Psoas muscle (tissue), 8 donors: ENCODE data around the gene KNSTRN. TPM values are rescaled to one million over a fixed set of nuclear protein-coding genes. Genes with fewer than 3 reads are reported as not detected.

Experiments
- ATAC-seq, 4 donors: fragments of 200-7000 bp; cut with Tn5 transposase; one replicate each; pipeline ENCODE4 v1.9.1; 2020; ENCODE audit warnings: moderate library complexity in 3 of 4, mild to moderate bottlenecking in 2 of 4
- DNase-seq, 2 donors: peaks; one replicate each; pipeline ENCODE4 v3.0.0-alpha.2; 2020
- H3K27ac ChIP-seq: fragments of 200-600 bp; one replicate; pipeline ENCODE4 v1.8.0; 2022
- H3K27me3 ChIP-seq, 3 donors: fragments of 200-600 bp in 1 of 3; one replicate each; pipeline versions ENCODE4 v1.6.1 to v1.8.0; 2013 to 2022; ENCODE audit warnings: low read length in 2 of 3, mild to moderate bottlenecking in 2 of 3, moderate library complexity in 1 of 3; ENCODE audit not compliant: insufficient read depth in 3 of 3
- H3K36me3 ChIP-seq, 2 donors: fragments of 200-600 bp in 1 of 2; one replicate each; pipeline versions ENCODE4 v1.6.1 to v1.8.0; 2013 to 2022; ENCODE audit warnings: low read depth in 1 of 2, mild to moderate bottlenecking in 1 of 2, moderate library complexity in 1 of 2; ENCODE audit not compliant: insufficient read depth in 1 of 2
- H3K4me1 ChIP-seq: fragments of 200-600 bp; one replicate; pipeline ENCODE4 v1.8.0; 2022
- H3K4me3 ChIP-seq: fragments of 200-600 bp; one replicate; pipeline ENCODE4 v1.8.0; 2022; ENCODE audit warnings: mild to moderate bottlenecking
- H3K9me3 ChIP-seq: fragments of 200-600 bp; one replicate; pipeline ENCODE4 v1.8.0; 2022
- WGBS, 3 donors: extraction: QIAGEN DNeasy Blood & Tissue Kit; methylation state at CpG; one replicate each; pipeline versions ENCODE4 v1.1.6 to v1.1.7; 2013; 5-methylcytosine and 5-hydroxymethylcytosine counted together
- intact Hi-C, 2 donors: fragments of 100-400 bp; cut with DNase I; formaldehyde crosslinking; loops; one replicate each; pipeline versions ENCODE4 v1.11.0 to v1.14.2; 2022
- polyA plus RNA-seq, 3 donors: library from polyadenylated mRNA; stranded (reverse); fragments of 200-250 nt; gene quantifications; one replicate each; pipeline ENCODE4 v1.2.3, GENCODE V29; 2013
- total RNA-seq, 4 donors: library from RNA; stranded (reverse); fragmentation: NEBNext Ultra II Directional in 2 of 4; extraction: Animal tissue kit (Norgen Biotek cat#: 25700) in 2 of 4; gene quantifications; one replicate each; pipeline versions ENCODE4 v1.2.1 to v1.2.4, GENCODE V29; 2021 to 2023
- TF ChIP-seq, protein P1 (sequence below): fragments of 200-600 bp; IDR thresholded peaks from one replicate; pipeline ENCODE4 v1.8.0; 2022; ENCODE audit warnings: antibody characterized with exemption
- donor health status: healthy with polysubstance abuse.
- donor health status: DM: no; HTN: no; CAD: no; lungs with moderate emphysema.
- donor health status: Bipolar disorder and iron deficiency.
- donor health status: healthy.
- donor health status: DM: yes; HTN: yes; CAD: no.
- donor health status: DM: no; HTN: no; CAD: no.
- donor health status: DM: no; HTN: no; CAD: no.
- donor health status: DM: yes; HTN: yes; CAD: no.

Gene KNSTRN
- total and polyA plus RNA-seq, 7 donors = 7.7 to 21.5 (median 14.5) TPM

DNA sequence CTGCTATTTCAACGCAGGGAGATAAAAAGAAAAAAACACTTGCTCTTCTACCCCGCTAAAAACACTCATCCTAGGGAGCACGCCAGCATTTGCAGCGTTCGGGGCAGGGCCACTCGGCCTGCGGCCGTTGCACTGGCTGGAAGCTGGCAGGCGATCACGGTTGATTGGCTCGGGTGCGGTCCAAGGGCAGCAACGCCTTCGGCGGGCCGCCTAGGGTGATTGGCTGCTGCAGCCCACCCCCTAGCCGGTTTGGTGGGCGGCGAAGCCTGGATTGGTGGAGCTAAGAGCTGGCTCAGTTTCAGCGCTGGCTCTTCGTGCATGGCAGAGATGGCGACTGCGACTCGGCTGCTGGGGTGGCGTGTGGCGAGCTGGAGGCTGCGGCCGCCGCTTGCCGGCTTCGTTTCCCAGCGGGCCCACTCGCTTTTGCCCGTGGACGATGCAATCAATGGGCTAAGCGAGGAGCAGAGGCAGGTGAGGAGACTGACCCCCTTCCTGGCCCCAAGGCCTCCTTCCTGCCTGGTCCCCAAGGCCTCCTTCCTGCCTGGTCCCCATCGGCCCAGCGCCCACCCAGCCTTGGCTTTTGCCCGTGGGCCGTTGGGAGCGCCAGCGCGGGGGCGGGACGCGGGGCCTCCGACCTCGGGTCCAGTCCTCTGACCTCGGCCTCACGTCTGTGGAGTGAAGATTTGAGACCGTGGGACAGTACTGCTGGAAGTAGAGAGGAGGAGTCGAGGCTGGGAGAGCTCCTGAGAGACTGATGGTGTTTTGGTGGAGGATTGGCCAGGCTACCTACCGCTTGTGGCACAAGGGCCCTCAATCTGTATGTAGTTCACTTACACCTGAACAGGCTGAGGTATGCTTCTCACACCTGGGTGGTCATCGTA, 23.2 kb downstream of the KNSTRN start, which contains the start of gene IVD:
Gene IVD, plus strand, starts transcription at position 295 of the 881 bp plus-strand sequence. Its CDS starts 33 bp downstream, at position 328.
- peaks cover 3 to 37% of the 10 kb centered on the region in 2 donors for H3K36me3 ChIP-seq
- intact Hi-C loops = no loop called here
- no peaks in the 10 kb centered on the region for H3K9me3 ChIP-seq
- H3K27ac ChIP-seq = peak within 1 kb of the TSS; percentile 80
- peaks cover 15% of the 10 kb centered on the region for H3K4me1 ChIP-seq
- H3K27me3 ChIP-seq = no peaks in the 10 kb centered on the region
- 1 to 2% (median 2%) methylated on average over 54 of the region's 54 CpGs for WGBS, 3 donors
- ATAC-seq (peak; percentile 99 to 100 (median 100)), DNase-seq (peak; percentile 97 to 98)
- TF ChIP-seq, protein P1, sequence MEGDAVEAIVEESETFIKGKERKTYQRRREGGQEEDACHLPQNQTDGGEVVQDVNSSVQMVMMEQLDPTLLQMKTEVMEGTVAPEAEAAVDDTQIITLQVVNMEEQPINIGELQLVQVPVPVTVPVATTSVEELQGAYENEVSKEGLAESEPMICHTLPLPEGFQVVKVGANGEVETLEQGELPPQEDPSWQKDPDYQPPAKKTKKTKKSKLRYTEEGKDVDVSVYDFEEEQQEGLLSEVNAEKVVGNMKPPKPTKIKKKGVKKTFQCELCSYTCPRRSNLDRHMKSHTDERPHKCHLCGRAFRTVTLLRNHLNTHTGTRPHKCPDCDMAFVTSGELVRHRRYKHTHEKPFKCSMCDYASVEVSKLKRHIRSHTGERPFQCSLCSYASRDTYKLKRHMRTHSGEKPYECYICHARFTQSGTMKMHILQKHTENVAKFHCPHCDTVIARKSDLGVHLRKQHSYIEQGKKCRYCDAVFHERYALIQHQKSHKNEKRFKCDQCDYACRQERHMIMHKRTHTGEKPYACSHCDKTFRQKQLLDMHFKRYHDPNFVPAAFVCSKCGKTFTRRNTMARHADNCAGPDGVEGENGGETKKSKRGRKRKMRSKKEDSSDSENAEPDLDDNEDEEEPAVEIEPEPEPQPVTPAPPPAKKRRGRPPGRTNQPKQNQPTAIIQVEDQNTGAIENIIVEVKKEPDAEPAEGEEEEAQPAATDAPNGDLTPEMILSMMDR = no peak
- peak within 1 kb of the TSS; percentile 89 for H3K4me3 ChIP-seq

- Histone ChIP-seq H3K4me3 (no peak overlapping the region), H3K27me3 (no peaks in the 10 kb centered on the region), H3K9me3 (no peaks in the 10 kb centered on the region), H3K36me3 (peaks cover 6 to 54% of the 10 kb centered on the region in 2 donors), H3K27ac (no peak overlapping the region), H3K4me1 (peaks cover 15% of the 10 kb centered on the region)
- TF ChIP-seq, protein P1 = no peak
- DNase-seq = no peak
- ATAC-seq = no peak
- intact Hi-C loops = no loop called here
- whole genome bisulfite sequencing, 3 donors = 71 to 77% (median 75%) methylated on average over 8 of the region's 8 CpGs
These were observed 24.9 kb downstream of the KNSTRN start for GRCh38 chr15:40407330-40407990.

DNA sequence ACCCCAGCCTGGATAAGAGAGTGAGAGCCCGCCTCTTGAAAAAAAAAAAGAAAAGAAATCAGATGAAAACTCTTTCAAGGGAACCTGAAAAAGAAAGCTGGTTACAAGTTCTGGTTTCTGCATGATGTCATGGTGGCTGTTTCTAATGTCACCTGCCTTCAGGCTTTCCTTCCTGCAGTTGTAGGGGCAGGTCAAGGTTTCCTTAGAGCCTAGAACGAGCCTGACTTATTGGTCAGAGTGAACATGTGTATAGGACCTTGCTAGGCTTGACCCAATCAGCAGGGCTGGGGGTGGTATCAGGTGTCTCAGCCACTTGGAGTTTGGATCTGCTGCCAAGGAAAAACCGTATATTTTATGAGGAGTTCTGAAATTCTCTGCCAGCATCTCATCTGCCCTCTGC, 26.8 kb downstream of the KNSTRN start:
- WGBS, 3 donors = 62 to 67% (median 66%) methylated on average over 3 of the region's 3 CpGs
- peaks cover 15% of the 10 kb centered on the region for H3K4me1 ChIP-seq
- H3K27ac ChIP-seq = no peak overlapping the region
- H3K4me3 ChIP-seq = no peak overlapping the region
- intact Hi-C loops = no loop called here
- TF ChIP-seq, protein P1 = no peak
- peaks cover 6 to 73% of the 10 kb centered on the region in 2 donors for H3K36me3 ChIP-seq
- no peaks in the 10 kb centered on the region for H3K9me3 ChIP-seq
- no peaks in the 10 kb centered on the region for H3K27me3 ChIP-seq
- no peak for ATAC-seq
- DNase-seq = no peak

GRCh38 chr15:40410476-40410875, 28.0 kb downstream of the KNSTRN start:
- no peak overlapping the region for H3K4me3 ChIP-seq
- ATAC-seq (no peak), DNase-seq (no peak)
- WGBS, 3 donors = 93 to 97% (median 94%) methylated on average over 11 of the region's 11 CpGs
- no peaks in the 10 kb centered on the region for H3K27me3 ChIP-seq
- H3K4me1 ChIP-seq = peaks cover 8% of the 10 kb centered on the region
- TF ChIP-seq, protein P1 = no peak
- intact Hi-C loops = loop anchor here in 1 of 2 donors (1.0 kb wide), 1 partner anchor 72 kb away; no protein-coding TSS in a partner anchor
- no peak overlapping the region for H3K27ac ChIP-seq
- H3K36me3 ChIP-seq = peaks cover 9 to 84% of the 10 kb centered on the region in 2 donors
- H3K9me3 ChIP-seq = no peaks in the 10 kb centered on the region
